Subcutaneous abdominal adipose tissue (tissue), 5 donors: Measurements from ENCODE around the gene PPP1R1C.

ENCODE experiments used
- H3K27ac ChIP-seq: one replicate; pipeline ENCODE4 v1.7.0; 2013; ENCODE audit warnings: low read depth, mild to moderate bottlenecking, inconsistent platforms, low read length, moderate library complexity
- H3K27me3 ChIP-seq, 5 donors: one replicate each; pipeline ENCODE4 v1.7.0; 2013; ENCODE audit warnings: low read length in 5 of 5, inconsistent platforms in 1 of 5; ENCODE audit not compliant: control insufficient read depth in 5 of 5, insufficient read depth in 4 of 5
- H3K36me3 ChIP-seq, 5 donors: one replicate each; pipeline ENCODE4 v1.7.0; 2013; ENCODE audit warnings: low read length in 5 of 5; ENCODE audit not compliant: control insufficient read depth in 5 of 5, insufficient read depth in 5 of 5
- H3K4me1 ChIP-seq, 5 donors: one replicate each; pipeline ENCODE4 v1.7.0; 2013; ENCODE audit warnings: low read length in 5 of 5, mild to moderate bottlenecking in 3 of 5, moderate library complexity in 1 of 5; ENCODE audit not compliant: control insufficient read depth in 5 of 5, insufficient read depth in 5 of 5
- H3K4me3 ChIP-seq, 5 donors: one replicate each; pipeline ENCODE4 v1.7.0; 2013; ENCODE audit warnings: low read length in 5 of 5, low read depth in 1 of 5
- H3K9ac ChIP-seq, 5 donors: one replicate each; pipeline ENCODE4 v1.7.0; 2013; ENCODE audit warnings: low read length in 5 of 5, mild to moderate bottlenecking in 4 of 5, moderate library complexity in 3 of 5
- H3K9me3 ChIP-seq, 5 donors: one replicate each; pipeline ENCODE4 v1.7.0; 2013; ENCODE audit warnings: low read length in 5 of 5; ENCODE audit not compliant: control insufficient read depth in 5 of 5
- donor health status: healthy.
- donor health status: healthy.
- donor health status: healthy.
- donor health status: healthy.
- donor health status: healthy.

The PPP1R1C gene

DNA sequence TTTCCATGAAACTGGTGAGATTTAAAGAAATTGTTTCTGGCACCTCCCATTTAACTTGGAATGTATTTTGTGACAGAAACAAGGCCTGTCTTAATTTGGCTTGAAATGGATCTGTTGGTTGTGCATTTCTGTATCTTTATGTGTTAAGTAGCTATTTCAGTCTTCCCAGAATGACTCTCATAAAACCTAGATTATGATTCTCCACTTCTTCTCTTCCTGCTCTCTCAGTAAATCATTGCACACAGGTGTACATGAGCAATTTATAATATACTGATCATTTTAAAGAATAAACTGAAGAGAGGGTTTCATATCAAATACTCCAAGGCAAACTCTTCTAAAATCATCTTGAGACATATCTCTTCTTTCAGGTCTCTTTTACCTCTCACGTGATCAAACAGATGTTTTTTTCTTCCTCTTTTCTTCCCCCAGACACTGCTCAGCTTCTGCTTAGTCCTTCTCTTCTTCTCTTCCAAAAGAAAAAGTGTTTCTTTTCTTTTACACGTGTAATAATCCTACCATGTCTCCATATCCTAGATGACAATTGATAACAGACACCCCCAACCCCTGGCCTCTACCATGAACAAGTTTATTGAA is 112.0 kb downstream of the PPP1R1C start:
- Histone ChIP-seq H3K9ac (no peak overlapping the region), H3K4me3 (no peak overlapping the region), H3K4me1 (no peaks in the 10 kb centered on the region), H3K27ac (no peak overlapping the region), H3K9me3 (peaks cover 0 to 3% (median 0%) of the 10 kb centered on the region in 5 donors), H3K36me3 (no peaks in the 10 kb centered on the region), H3K27me3 (no peaks in the 10 kb centered on the region)

DNA sequence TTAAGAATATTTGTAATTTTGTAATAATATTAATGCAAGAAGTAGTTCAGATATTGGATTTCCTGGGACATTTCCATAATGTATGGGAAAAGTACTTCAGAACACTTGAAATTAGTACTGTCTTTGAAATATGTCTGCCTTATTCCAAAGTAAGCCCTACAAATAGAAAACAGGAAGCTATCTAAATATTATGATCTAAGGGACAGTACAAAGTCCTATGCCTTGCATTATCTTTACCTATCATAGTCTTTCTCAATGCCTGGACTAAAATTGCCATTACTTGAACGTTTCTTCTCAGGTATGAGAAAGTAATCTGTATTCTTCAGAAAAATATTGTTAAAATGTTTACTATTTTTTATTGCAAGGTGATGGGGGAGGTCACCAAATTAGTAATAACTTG is 113.0 kb downstream of the PPP1R1C start:
- Histone ChIP-seq H3K9ac (no peak overlapping the region), H3K9me3 (no peaks in the 10 kb centered on the region), H3K27ac (no peak overlapping the region), H3K4me3 (no peak overlapping the region), H3K4me1 (no peaks in the 10 kb centered on the region), H3K27me3 (no peaks in the 10 kb centered on the region), H3K36me3 (no peaks in the 10 kb centered on the region)

DNA sequence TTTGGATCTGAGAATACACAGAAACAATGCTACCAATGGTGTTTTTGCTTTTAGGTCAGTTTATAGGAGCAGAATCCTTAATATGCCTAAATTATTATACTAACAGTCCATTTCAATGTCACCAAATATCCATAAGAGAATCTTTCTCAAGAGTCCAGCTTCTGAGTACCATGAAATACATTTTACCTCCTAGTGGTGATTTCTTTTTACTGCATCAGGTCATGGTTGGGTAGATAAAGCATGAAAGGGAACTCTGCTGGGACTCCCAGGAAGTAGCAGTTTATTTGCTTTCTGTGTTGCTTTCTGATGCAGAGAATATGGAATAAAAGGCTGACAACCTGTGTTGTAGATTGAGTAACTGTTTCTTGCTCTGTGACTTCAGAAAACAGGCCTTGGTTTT is 115.6 kb downstream of the PPP1R1C start:
- Histone ChIP-seq H3K4me1 (no peaks in the 10 kb centered on the region), H3K27me3 (no peaks in the 10 kb centered on the region), H3K27ac (no peak overlapping the region), H3K9ac (no peak overlapping the region), H3K4me3 (no peak overlapping the region), H3K9me3 (no peaks in the 10 kb centered on the region), H3K36me3 (no peaks in the 10 kb centered on the region)

DNA sequence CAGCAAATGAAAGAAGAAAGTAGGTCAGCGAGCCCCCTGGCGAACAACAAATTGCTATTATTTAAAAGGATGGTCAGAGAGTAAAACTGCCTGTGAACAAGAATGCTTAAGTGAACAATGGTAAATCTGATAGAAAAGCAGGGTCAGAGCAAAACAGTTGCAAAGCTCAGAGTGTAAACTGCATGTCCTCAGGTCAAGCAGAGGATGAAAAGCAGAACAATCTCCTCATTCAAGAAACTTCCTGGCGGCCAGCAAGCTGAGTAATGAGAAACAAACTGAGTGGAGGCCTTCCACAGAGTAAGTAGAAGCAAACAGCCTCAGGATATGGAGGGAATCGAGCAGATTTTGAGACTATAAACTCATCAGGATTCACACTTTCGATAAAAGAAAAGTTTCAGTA is 117.9 kb downstream of the PPP1R1C start:
- Histone ChIP-seq H3K9me3 (peaks cover 0 to 2% (median 0%) of the 10 kb centered on the region in 5 donors), H3K27me3 (no peaks in the 10 kb centered on the region), H3K36me3 (no peaks in the 10 kb centered on the region), H3K4me1 (no peaks in the 10 kb centered on the region), H3K4me3 (no peak overlapping the region), H3K9ac (no peak overlapping the region), H3K27ac (no peak overlapping the region)

DNA sequence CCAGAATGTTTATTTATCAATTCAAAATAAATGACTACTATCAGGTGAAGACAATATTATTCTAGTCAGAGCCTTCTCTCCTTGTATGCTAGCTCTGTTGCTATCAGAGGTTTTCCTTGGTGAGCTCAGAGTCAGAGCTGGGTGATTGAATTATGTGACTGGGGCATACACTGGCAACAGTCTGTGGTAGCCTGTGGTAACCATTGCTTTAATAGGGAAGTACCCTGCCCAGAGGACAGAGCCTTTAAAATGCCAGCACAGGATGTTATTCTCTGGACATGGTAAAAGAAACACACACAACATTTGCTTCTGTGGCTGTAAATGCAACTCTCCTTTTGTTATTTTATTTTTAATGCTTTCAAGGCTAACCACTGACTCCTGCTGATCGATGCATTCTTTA is 124.7 kb downstream of the PPP1R1C start:
- H3K4me1 ChIP-seq: no peaks in the 10 kb centered on the region
- H3K9me3 ChIP-seq: peaks cover 0 to 2% (median 0%) of the 10 kb centered on the region in 5 donors
- H3K36me3 ChIP-seq: no peaks in the 10 kb centered on the region
- H3K27me3 ChIP-seq: no peaks in the 10 kb centered on the region
- no peak overlapping the region for H3K27ac ChIP-seq
- no peak overlapping the region for H3K4me3 ChIP-seq
- H3K9ac ChIP-seq: no peak overlapping the region

DNA sequence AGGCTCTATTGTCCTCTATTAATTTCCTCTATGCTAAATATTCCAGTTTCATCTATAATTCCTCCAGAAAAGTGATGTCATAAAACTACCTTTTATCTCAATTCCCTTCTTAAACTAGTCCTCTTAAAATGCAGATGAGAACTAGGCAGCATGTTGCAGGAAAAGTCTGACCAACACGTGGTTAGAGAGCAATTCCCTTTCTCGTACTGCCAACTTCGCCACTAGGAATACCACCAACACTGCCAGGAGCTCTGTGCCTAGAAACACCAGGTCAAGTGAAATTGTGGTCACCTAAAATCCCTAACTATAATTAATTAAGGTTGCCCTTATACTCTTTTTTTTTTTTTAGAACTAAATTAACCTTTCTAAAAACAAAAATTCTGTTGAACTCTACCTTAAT is 127.7 kb downstream of the PPP1R1C start:
- Histone ChIP-seq H3K9me3 (no peaks in the 10 kb centered on the region), H3K36me3 (no peaks in the 10 kb centered on the region), H3K4me3 (no peak overlapping the region), H3K4me1 (no peaks in the 10 kb centered on the region), H3K9ac (no peak overlapping the region), H3K27me3 (no peaks in the 10 kb centered on the region), H3K27ac (no peak overlapping the region)

DNA sequence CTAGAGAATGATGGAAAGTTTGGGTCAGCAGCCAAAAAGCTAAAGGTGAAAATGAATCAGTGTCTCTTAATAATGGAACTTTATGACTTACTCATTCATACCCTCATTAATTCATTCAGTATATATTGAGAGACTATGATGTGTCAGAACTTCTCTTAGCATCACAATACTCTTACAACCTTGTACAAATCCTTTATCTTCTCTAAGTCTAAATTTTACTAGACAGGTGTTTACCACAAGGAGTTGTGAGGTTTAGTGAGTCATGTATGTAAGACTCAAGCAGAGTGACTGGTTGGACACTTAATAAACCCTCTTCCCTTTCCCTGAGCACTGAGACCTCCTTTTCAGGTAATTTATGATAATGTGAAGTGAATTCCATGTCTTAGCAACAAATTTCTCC is 129.6 kb downstream of the PPP1R1C start:
- Histone ChIP-seq H3K27ac (no peak overlapping the region), H3K4me3 (no peak overlapping the region), H3K36me3 (no peaks in the 10 kb centered on the region), H3K27me3 (no peaks in the 10 kb centered on the region), H3K4me1 (no peaks in the 10 kb centered on the region), H3K9me3 (no peaks in the 10 kb centered on the region), H3K9ac (no peak overlapping the region)

DNA sequence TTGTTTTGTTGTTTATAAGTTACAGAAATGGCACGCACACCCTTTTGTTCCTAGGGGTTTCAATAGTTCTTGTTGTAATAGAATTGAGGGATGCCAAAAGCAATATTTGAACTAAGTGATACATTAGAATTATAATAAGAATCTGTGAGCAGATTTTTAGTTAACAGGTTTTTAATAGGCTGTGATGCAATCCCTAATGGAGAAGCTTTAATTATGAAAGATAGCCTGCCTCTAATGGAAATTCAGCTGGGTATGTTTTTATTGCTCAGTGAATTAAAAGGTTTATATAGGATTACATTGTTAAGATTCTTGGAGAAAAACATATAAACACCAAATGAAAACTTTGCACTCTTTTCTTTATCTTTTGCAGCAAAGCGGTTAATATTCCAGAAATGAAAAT is 131.1 kb downstream of the PPP1R1C start:
- Histone ChIP-seq H3K27ac (no peak overlapping the region), H3K27me3 (no peaks in the 10 kb centered on the region), H3K36me3 (no peaks in the 10 kb centered on the region), H3K4me3 (no peak overlapping the region), H3K9me3 (no peaks in the 10 kb centered on the region), H3K4me1 (no peaks in the 10 kb centered on the region), H3K9ac (no peak overlapping the region)

DNA sequence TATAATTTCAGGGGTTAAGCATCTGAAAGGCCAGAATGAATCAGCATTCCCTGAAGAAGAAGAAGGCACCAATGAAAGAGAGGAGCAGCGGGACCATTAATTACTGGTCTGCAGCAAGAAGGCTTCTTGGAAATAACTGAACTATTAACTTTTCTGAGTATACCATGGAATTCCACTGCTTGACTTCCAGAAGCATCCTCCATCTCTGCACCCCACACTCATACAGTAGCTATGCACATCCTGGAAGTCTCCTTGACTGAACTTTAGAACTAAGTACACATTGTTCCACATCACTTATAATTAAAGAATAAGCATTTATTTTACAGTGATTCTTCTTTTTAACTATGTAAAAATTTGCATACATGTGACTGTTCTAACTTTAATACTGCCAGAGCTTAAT is 131.5 kb downstream of the PPP1R1C start:
- Histone ChIP-seq H3K36me3 (no peaks in the 10 kb centered on the region), H3K27ac (no peak overlapping the region), H3K9ac (no peak overlapping the region), H3K9me3 (no peaks in the 10 kb centered on the region), H3K4me3 (no peak overlapping the region), H3K27me3 (no peaks in the 10 kb centered on the region), H3K4me1 (no peaks in the 10 kb centered on the region)

DNA sequence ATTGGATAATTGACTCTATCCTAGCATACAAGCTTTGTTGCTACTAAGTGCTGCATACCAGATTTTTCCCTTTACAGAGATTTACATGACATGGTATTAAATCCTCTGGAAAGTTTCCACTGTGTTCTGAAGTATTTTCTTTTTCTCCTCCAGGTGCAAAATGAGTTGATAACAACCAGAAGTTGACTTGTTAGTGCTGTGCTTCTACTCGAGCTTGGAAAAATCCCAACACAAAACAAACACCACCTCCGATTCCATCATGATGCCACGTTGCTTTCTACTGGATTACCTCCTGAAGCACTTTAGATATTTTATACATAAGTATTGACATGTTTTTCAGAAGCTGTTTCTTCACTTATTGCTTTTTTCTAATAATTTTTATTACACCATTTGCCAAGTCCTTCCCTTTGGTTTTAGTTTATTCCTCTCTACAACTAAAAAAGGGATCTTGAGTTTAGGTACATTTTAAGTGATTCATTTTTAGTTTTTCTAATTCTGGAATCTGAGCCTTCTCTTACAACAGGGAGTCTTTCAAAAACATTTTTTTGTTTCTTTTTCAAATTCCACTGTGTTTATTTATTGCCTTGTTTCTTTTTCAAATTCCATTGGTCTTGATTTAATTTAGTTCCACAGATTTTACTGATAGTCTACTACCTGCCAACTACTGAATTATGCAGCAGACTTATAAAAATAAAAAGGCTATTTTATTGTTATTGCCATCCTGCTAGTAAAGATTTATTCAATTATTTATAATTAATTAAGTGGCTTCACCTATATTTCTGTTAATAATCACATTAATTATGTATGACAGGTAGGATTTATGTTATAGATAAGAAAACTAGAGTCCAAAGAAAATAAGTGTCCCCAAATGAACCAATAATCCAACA is 143.4 kb downstream of the PPP1R1C start:
- Histone ChIP-seq H3K4me1 (peaks cover 0 to 4% (median 0%) of the 10 kb centered on the region in 5 donors), H3K9me3 (no peaks in the 10 kb centered on the region), H3K4me3 (no peak overlapping the region), H3K27ac (no peak overlapping the region), H3K9ac (no peak overlapping the region), H3K27me3 (no peaks in the 10 kb centered on the region), H3K36me3 (no peaks in the 10 kb centered on the region)
